Testis (tissue), 3 donors: ENCODE results near the gene SLC36A1. TPM values are rescaled to one million over a fixed set of nuclear protein-coding genes. Genes with fewer than 3 reads are reported as not detected.

Experiments
- DNase-seq: peaks from one replicate; pipeline ENCODE4 v3.0.0-alpha.2; 2019
- H3K27ac ChIP-seq, 2 donors: fragments of 200-600 bp; sonication (generic); one replicate each; pipeline ENCODE4 v1.5.1; 2019
- H3K27me3 ChIP-seq: fragments of 200-600 bp; sonication (generic); one replicate; pipeline ENCODE4 v1.5.1; 2019
- H3K36me3 ChIP-seq: fragments of 200-600 bp; sonication (generic); one replicate; pipeline ENCODE4 v1.5.1; 2017; ENCODE audit warnings: low read depth; ENCODE audit errors: missing control alignments
- H3K4me1 ChIP-seq: fragments of 200-600 bp; sonication (generic); one replicate; pipeline ENCODE4 v1.5.1; 2019
- H3K4me3 ChIP-seq, 2 donors: fragments of 200-600 bp; sonication (generic); one replicate each; pipeline ENCODE4 v1.5.1; 2017 to 2019
- H3K9me3 ChIP-seq: fragments of 200-600 bp; sonication (generic); one replicate; pipeline ENCODE4 v1.5.1; 2017
- POLR2A ChIP-seq: fragments of 450-650 bp; IDR thresholded peaks from one replicate; pipeline ENCODE4 v1.6.1; 2017; ENCODE audit warnings: antibody characterized with exemption, mild to moderate bottlenecking, moderate library complexity
- WGBS, 2 donors: methylation state at CpG; one replicate each; pipeline ENCODE4 v1.1.5; 2018; 5-methylcytosine and 5-hydroxymethylcytosine counted together
- intact Hi-C: fragments of 100-400 bp; cut with DNase I; formaldehyde crosslinking; loops from one replicate; pipeline ENCODE4 v1.15.1; 2023; ENCODE audit warnings: low total_unique reads
- polyA plus RNA-seq: library from polyadenylated mRNA; stranded (reverse); fragments of 350-450 nt; fragmentation: Illumina TruSeq; extraction: RNeasy Lipid Tissue Mini Kit (QIAGEN cat#74804); gene quantifications from one replicate; pipeline ENCODE4 v1.2.3, GENCODE V29; 2014; ENCODE audit warnings: low read depth, low replicate concordance; ENCODE audit not compliant: insufficient read depth
- total RNA-seq, 2 donors: library from RNA; depleted of rRNA; stranded (reverse); fragments of >200 nt; gene quantifications; one replicate each; pipeline ENCODE4 v1.2.3, GENCODE V29; 2016
- TF ChIP-seq, protein P1 (sequence below), 3 experiments: fragments of 450-650 bp in 2 of 3; fragments of 200-600 bp in 1 of 3; sonication (generic) in 1 of 3; IDR thresholded peaks; one replicate each; pipeline ENCODE4 v1.5.1; 2016 to 2019; ENCODE audit warnings: antibody characterized with exemption in 3 of 3, mild to moderate bottlenecking in 2 of 3, moderate library complexity in 1 of 3

The SLC36A1 gene
- total and polyA plus RNA-seq, 3 donors from 2014 or later, result 31.2 to 33.4 (median 31.3) TPM

- Histone ChIP-seq H3K27ac (no peak overlapping the region), H3K4me1 (no peaks in the 10 kb centered on the region), H3K9me3 (no peaks in the 10 kb centered on the region), H3K27me3 (no peaks in the 10 kb centered on the region), H3K4me3 (no peak overlapping the region), H3K36me3 (no peaks in the 10 kb centered on the region)
- no peak for DNase-seq
- TF ChIP-seq POLR2A, result no peak
- TF ChIP-seq, protein P1, sequence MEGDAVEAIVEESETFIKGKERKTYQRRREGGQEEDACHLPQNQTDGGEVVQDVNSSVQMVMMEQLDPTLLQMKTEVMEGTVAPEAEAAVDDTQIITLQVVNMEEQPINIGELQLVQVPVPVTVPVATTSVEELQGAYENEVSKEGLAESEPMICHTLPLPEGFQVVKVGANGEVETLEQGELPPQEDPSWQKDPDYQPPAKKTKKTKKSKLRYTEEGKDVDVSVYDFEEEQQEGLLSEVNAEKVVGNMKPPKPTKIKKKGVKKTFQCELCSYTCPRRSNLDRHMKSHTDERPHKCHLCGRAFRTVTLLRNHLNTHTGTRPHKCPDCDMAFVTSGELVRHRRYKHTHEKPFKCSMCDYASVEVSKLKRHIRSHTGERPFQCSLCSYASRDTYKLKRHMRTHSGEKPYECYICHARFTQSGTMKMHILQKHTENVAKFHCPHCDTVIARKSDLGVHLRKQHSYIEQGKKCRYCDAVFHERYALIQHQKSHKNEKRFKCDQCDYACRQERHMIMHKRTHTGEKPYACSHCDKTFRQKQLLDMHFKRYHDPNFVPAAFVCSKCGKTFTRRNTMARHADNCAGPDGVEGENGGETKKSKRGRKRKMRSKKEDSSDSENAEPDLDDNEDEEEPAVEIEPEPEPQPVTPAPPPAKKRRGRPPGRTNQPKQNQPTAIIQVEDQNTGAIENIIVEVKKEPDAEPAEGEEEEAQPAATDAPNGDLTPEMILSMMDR (IDR thresholded peaks at IDR 0.05), result no peak
- WGBS, 2 donors, result 80 to 81% methylated on average over 6 to 7 of the region's 7 CpGs
- intact Hi-C loops, result no loop called here
Observed at GRCh38 chr5:151520294-151520693, 72.9 kb downstream of the SLC36A1 start.

- no peak overlapping the region for H3K4me3 ChIP-seq
- intact Hi-C loops, result no loop called here
- TF ChIP-seq POLR2A, result no peak
- TF ChIP-seq, protein P1 (IDR thresholded peaks at IDR 0.05), result no peak
- H3K27me3 ChIP-seq, result no peaks in the 10 kb centered on the region
- no peaks in the 10 kb centered on the region for H3K36me3 ChIP-seq
- no peak for DNase-seq
- H3K9me3 ChIP-seq, result no peaks in the 10 kb centered on the region
- no peak overlapping the region for H3K27ac ChIP-seq
- 84 to 97% methylated on average over 5 of the region's 5 CpGs for WGBS, 2 donors
- H3K4me1 ChIP-seq, result no peaks in the 10 kb centered on the region
Observed at GRCh38 chr5:151522226-151522625, 74.8 kb downstream of the SLC36A1 start.

- peak; percentile 51 for DNase-seq
- H3K4me1 ChIP-seq, result no peaks in the 10 kb centered on the region
- H3K27ac ChIP-seq, result no peak overlapping the region
- no peaks in the 10 kb centered on the region for H3K9me3 ChIP-seq
- H3K36me3 ChIP-seq, result no peaks in the 10 kb centered on the region
- TF ChIP-seq POLR2A, result no peak
- TF ChIP-seq, protein P1 (IDR thresholded peaks at IDR 0.05), result peak; percentile 6 to 54 (median 52)
- no peaks in the 10 kb centered on the region for H3K27me3 ChIP-seq
- intact Hi-C loops, result no loop called here
- no peak overlapping the region for H3K4me3 ChIP-seq
- 77 to 88% methylated on average over 2 of the region's 2 CpGs for WGBS, 2 donors
Observed at GRCh38 chr5:151523335-151523734, 75.9 kb downstream of the SLC36A1 start.

- no peak for TF ChIP-seq POLR2A
- TF ChIP-seq, protein P1 (IDR thresholded peaks at IDR 0.05), result no peak
- Histone ChIP-seq H3K27ac (no peak overlapping the region), H3K4me3 (no peak overlapping the region), H3K4me1 (no peaks in the 10 kb centered on the region), H3K27me3 (no peaks in the 10 kb centered on the region), H3K9me3 (no peaks in the 10 kb centered on the region), H3K36me3 (no peaks in the 10 kb centered on the region)
- DNase-seq, result no peak
- intact Hi-C loops, result no loop called here
- WGBS, 2 donors, result 83 to 89% methylated on average over 2 of the region's 2 CpGs
Observed at GRCh38 chr5:151528153-151528552, 80.8 kb downstream of the SLC36A1 start.

DNA sequence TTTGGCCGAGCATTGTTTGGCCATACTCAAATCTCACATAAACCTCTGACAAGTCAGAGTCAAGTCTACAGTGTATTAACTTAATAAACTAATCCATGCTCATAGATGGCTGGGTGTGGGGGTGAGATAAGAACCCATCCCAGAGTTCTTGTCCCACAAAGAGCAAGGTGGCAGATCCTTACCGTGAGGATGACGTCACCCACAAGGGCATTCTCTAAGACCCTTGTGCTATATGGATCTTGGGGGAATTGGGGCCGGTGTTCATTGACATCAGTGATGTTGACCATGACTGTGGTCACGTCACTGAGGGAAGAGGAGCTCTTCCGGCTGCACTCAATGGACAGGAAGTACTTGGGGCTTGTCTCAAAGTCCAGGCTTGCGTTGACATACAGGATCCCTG lies 81.6 kb downstream of the SLC36A1 start:
- Histone ChIP-seq H3K9me3 (no peaks in the 10 kb centered on the region), H3K27me3 (no peaks in the 10 kb centered on the region), H3K36me3 (no peaks in the 10 kb centered on the region), H3K27ac (no peak overlapping the region), H3K4me1 (no peaks in the 10 kb centered on the region), H3K4me3 (no peak overlapping the region)
- 90 to 91% methylated on average over 7 of the region's 7 CpGs for WGBS, 2 donors
- no peak for DNase-seq
- TF ChIP-seq, protein P1 (IDR thresholded peaks at IDR 0.05), result no peak
- no peak for TF ChIP-seq POLR2A
- intact Hi-C loops, result no loop called here
